Liver (tissue), 9 donors: ENCODE results near the gene VEPH1. TPM values are rescaled to one million over a fixed set of nuclear protein-coding genes. Genes with fewer than 3 reads are reported as not detected.

Experiments used
- DNase-seq: peaks from one replicate; pipeline ENCODE4 v3.0.0-alpha.2; 2017; ENCODE audit warnings: low spot score
- H3K27ac ChIP-seq, 2 donors: one replicate each; pipeline ENCODE4 v1.7.0; 2013; ENCODE audit warnings: inconsistent platforms in 2 of 2, low read length in 2 of 2, control low read depth in 1 of 2, low read depth in 1 of 2, mild to moderate bottlenecking in 1 of 2
- H3K27me3 ChIP-seq, 4 donors: one replicate each; pipeline versions ENCODE4 v1.6.1 to v1.7.0; 2013; ENCODE audit warnings: low read length in 3 of 4, inconsistent platforms in 1 of 4, mild to moderate bottlenecking in 1 of 4, moderate library complexity in 1 of 4; ENCODE audit not compliant: control insufficient read depth in 4 of 4, insufficient read depth in 4 of 4
- H3K36me3 ChIP-seq, 4 donors: one replicate each; pipeline versions ENCODE4 v1.6.1 to v1.7.0; 2013; ENCODE audit warnings: low read length in 3 of 4, mild to moderate bottlenecking in 3 of 4, low read depth in 1 of 4, moderate library complexity in 1 of 4; ENCODE audit not compliant: control insufficient read depth in 4 of 4, insufficient read depth in 3 of 4
- H3K4me1 ChIP-seq, 4 donors: one replicate each; pipeline versions ENCODE4 v1.6.1 to v1.7.0; 2013; ENCODE audit warnings: low read length in 3 of 4, mild to moderate bottlenecking in 3 of 4, moderate library complexity in 1 of 4; ENCODE audit not compliant: control insufficient read depth in 4 of 4, insufficient read depth in 4 of 4
- H3K4me3 ChIP-seq, 3 donors: one replicate each; pipeline versions ENCODE4 v1.6.1 to v1.7.0; 2013; ENCODE audit warnings: low read length in 3 of 3, control low read depth in 1 of 3, low read depth in 1 of 3, mild to moderate bottlenecking in 1 of 3
- H3K9ac ChIP-seq, 2 donors: one replicate each; pipeline ENCODE4 v1.7.0; 2013; ENCODE audit warnings: low read length in 2 of 2, mild to moderate bottlenecking in 2 of 2, moderate library complexity in 2 of 2, control low read depth in 1 of 2, low read depth in 1 of 2
- H3K9me3 ChIP-seq, 4 donors: one replicate each; pipeline versions ENCODE4 v1.6.1 to v1.7.0; 2013; ENCODE audit warnings: low read length in 3 of 4; ENCODE audit not compliant: control insufficient read depth in 4 of 4
- CTCF ChIP-seq: fragments of 150-350 bp; IDR thresholded peaks from 2 replicates; pipeline ENCODE4 v1.5.1; 2017; ENCODE audit warnings: improper control_type of control experiment, low read depth, low read length; ENCODE audit not compliant: missing input control
- EGR1 ChIP-seq, 2 donors: IDR thresholded peaks; 2 replicates each; pipeline ENCODE4 v1.6.1; 2016 to 2018; ENCODE audit warnings: antibody characterized with exemption in 2 of 2, low read depth in 2 of 2
- FOXA1 ChIP-seq: IDR thresholded peaks from 2 replicates; pipeline ENCODE4 v1.6.1; 2016; ENCODE audit warnings: antibody characterized with exemption
- FOXA2 ChIP-seq: IDR thresholded peaks from 2 replicates; pipeline ENCODE4 v1.6.1; 2016; ENCODE audit warnings: antibody characterized with exemption
- HNF4A ChIP-seq, 2 donors: conservative IDR thresholded peaks; 2 replicates each; pipeline ENCODE4 v1.6.1; 2016; ENCODE audit warnings: antibody characterized with exemption in 2 of 2, mild to moderate bottlenecking in 2 of 2
- HNF4G ChIP-seq: IDR thresholded peaks from 2 replicates; pipeline ENCODE4 v1.6.1; 2016; ENCODE audit warnings: antibody characterized with exemption
- JUND ChIP-seq, 2 donors: IDR thresholded peaks; 2 replicates each; pipeline ENCODE4 v1.6.1; 2016; ENCODE audit warnings: antibody characterized with exemption in 2 of 2
- MAX ChIP-seq: IDR thresholded peaks from 2 replicates; pipeline ENCODE4 v1.6.1; 2016; ENCODE audit warnings: antibody characterized with exemption
- RAD21 ChIP-seq, 2 donors: IDR thresholded peaks; 2 replicates each; pipeline ENCODE4 v1.6.1; 2016; ENCODE audit warnings: antibody characterized with exemption in 2 of 2, mild to moderate bottlenecking in 2 of 2
- RXRA ChIP-seq, 2 donors: IDR thresholded peaks; 2 replicates each; pipeline ENCODE4 v1.6.1; 2017 to 2018; ENCODE audit warnings: antibody characterized with exemption in 2 of 2, mild to moderate bottlenecking in 1 of 2
- SP1 ChIP-seq: IDR thresholded peaks from 2 replicates; pipeline ENCODE4 v1.6.1; 2018; ENCODE audit warnings: antibody characterized with exemption, mild to moderate bottlenecking
- TAF1 ChIP-seq: conservative IDR thresholded peaks from 2 replicates; pipeline ENCODE4 v1.6.1; 2016; ENCODE audit warnings: antibody characterized with exemption, mild to moderate bottlenecking
- YY1 ChIP-seq: IDR thresholded peaks from 2 replicates; pipeline ENCODE4 v1.6.1; 2016; ENCODE audit warnings: antibody characterized with exemption, mild to moderate bottlenecking
- ZBTB33 ChIP-seq: IDR thresholded peaks from 2 replicates; pipeline ENCODE4 v1.6.1; 2016; ENCODE audit warnings: antibody characterized with exemption
- WGBS: extraction: QIAGEN DNeasy Blood & Tissue Kit; methylation state at CpG from one replicate; pipeline ENCODE4 v1.1.7; 2013; 5-methylcytosine and 5-hydroxymethylcytosine counted together
- polyA plus RNA-seq, 2 donors: library from polyadenylated mRNA; stranded (reverse) in 1 of 2; unstranded in 1 of 2; fragments of 200-250 nt in 1 of 2; fragments of >200 nt in 1 of 2; fragmentation: Nextera tagmentation in 1 of 2; extraction: Ambion mirVana in 1 of 2; gene quantifications; one replicate each; pipeline versions ENCODE4 v1.2.1 to v1.2.3, GENCODE V29; 2013 to 2015
- total RNA-seq, 2 donors: library from RNA; depleted of rRNA; stranded (reverse); fragments of >200 nt; gene quantifications; one replicate each; pipeline ENCODE4 v1.2.3, GENCODE V29; 2014
- TF ChIP-seq, protein P1 (sequence below): IDR thresholded peaks from 2 replicates; pipeline ENCODE4 v1.6.1; 2016; ENCODE audit warnings: antibody characterized with exemption
- TF ChIP-seq, protein P2 (sequence below): IDR thresholded peaks from 2 replicates; pipeline ENCODE4 v1.6.1; 2016; ENCODE audit warnings: antibody characterized with exemption, mild to moderate bottlenecking
- donor health status: healthy.
- donor health status: healthy.
- donor health status: healthy.
- donor health status: healthy.
- donor health status: healthy.

VEPH1 gene
- total and polyA plus RNA-seq, 4 donors: 0.60 to 3.3 (median 1.2) TPM

DNA sequence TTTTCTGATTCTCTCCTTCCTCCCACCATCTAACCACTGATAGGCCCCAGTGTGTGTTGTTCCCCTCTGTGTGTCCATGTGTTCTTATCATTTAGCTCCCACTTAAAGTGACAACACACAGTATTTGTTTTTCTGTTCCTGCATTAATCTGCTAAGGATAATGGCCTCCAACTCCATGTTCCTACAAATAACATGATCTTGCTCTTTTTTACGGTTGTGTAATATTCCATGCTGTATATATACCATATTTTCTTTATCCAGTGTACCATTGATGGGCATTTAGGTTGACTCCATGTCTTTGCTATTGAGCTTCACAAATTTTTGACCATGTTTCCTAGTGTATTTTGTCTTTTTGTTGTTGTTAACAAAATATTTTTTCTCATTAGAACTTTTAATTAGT lies 30.6 kb downstream of the VEPH1 start:
- Histone ChIP-seq H3K27me3 (peaks cover 0 to 2% (median 0%) of the 10 kb centered on the region in 4 donors), H3K27ac (no peak overlapping the region)
- 92% methylated on average over 1 of the region's 1 CpG for WGBS

DNA sequence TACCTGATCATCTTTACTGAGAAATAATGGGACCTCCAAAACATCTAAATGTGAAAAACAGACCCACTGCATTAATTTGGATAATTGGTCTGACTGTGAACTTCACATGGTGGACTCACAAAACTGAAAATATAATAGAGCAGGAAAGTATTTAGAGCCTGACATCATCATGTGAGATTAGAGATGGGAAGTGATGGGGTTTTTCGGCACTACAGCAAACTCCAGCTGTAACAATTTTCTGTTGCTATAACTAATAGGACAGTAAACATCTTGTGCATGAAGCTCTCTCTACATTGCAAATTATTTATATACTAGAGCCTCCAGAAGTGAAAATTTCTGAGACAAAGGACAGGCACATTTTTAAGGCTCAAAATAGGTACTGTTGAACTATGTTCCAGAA lies 32.2 kb downstream of the VEPH1 start:
- 75% methylated on average over 1 of the region's 1 CpG for WGBS
- Histone ChIP-seq H3K4me1 (no peaks in the 10 kb centered on the region), H3K27me3 (peaks cover 0 to 2% (median 0%) of the 10 kb centered on the region in 4 donors), H3K4me3 (no peak overlapping the region), H3K36me3 (no peaks in the 10 kb centered on the region), H3K9me3 (no peaks in the 10 kb centered on the region), H3K27ac (no peak overlapping the region), H3K9ac (no peak overlapping the region)
- DNase-seq: no peak
- TF ChIP-seq JUND (IDR thresholded peaks at IDR 0.05) (no peak), RXRA (IDR thresholded peaks at IDR 0.05) (no peak), EGR1 (IDR thresholded peaks at IDR 0.05; ENCODE audit: low read depth in 2 of 2) (no peak), MAX (no peak)

More for the DNA sequence above, 30.6 kb downstream of the VEPH1 start:
- no peak overlapping the region for H3K9ac ChIP-seq
- H3K36me3 ChIP-seq: no peaks in the 10 kb centered on the region
- DNase-seq: no peak
- H3K4me1 ChIP-seq: no peaks in the 10 kb centered on the region
- H3K4me3 ChIP-seq: no peak overlapping the region
- TF ChIP-seq, protein P1, sequence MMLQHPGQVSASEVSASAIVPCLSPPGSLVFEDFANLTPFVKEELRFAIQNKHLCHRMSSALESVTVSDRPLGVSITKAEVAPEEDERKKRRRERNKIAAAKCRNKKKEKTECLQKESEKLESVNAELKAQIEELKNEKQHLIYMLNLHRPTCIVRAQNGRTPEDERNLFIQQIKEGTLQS: no peak
- TF ChIP-seq FOXA1 (no peak), RXRA (IDR thresholded peaks at IDR 0.05) (no peak)
- TF ChIP-seq, protein P2, sequence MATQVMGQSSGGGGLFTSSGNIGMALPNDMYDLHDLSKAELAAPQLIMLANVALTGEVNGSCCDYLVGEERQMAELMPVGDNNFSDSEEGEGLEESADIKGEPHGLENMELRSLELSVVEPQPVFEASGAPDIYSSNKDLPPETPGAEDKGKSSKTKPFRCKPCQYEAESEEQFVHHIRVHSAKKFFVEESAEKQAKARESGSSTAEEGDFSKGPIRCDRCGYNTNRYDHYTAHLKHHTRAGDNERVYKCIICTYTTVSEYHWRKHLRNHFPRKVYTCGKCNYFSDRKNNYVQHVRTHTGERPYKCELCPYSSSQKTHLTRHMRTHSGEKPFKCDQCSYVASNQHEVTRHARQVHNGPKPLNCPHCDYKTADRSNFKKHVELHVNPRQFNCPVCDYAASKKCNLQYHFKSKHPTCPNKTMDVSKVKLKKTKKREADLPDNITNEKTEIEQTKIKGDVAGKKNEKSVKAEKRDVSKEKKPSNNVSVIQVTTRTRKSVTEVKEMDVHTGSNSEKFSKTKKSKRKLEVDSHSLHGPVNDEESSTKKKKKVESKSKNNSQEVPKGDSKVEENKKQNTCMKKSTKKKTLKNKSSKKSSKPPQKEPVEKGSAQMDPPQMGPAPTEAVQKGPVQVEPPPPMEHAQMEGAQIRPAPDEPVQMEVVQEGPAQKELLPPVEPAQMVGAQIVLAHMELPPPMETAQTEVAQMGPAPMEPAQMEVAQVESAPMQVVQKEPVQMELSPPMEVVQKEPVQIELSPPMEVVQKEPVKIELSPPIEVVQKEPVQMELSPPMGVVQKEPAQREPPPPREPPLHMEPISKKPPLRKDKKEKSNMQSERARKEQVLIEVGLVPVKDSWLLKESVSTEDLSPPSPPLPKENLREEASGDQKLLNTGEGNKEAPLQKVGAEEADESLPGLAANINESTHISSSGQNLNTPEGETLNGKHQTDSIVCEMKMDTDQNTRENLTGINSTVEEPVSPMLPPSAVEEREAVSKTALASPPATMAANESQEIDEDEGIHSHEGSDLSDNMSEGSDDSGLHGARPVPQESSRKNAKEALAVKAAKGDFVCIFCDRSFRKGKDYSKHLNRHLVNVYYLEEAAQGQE: no peak
- H3K9me3 ChIP-seq: no peaks in the 10 kb centered on the region

- Histone ChIP-seq H3K4me1 (no peaks in the 10 kb centered on the region), H3K27ac (no peak overlapping the region), H3K4me3 (no peak overlapping the region), H3K9me3 (no peaks in the 10 kb centered on the region), H3K27me3 (peaks cover 0 to 2% (median 0%) of the 10 kb centered on the region in 4 donors), H3K36me3 (no peaks in the 10 kb centered on the region), H3K9ac (no peak overlapping the region)
- WGBS: 81% methylated on average over 7 of the region's 7 CpGs
- DNase-seq: no peak
- TF ChIP-seq JUND (IDR thresholded peaks at IDR 0.05) (no peak), FOXA1 (no peak), HNF4G (no peak), RAD21 (IDR thresholded peaks at IDR 0.05) (no peak), EGR1 (IDR thresholded peaks at IDR 0.05; ENCODE audit: low read depth in 2 of 2) (no peak), CTCF (no peak), RXRA (IDR thresholded peaks at IDR 0.05) (no peak), MAX (no peak), ZBTB33 (no peak), HNF4A (conservative IDR thresholded peaks at IDR 0.05) (no peak), FOXA2 (no peak), YY1 (no peak), TAF1 (no peak), SP1 (no peak)
- TF ChIP-seq, protein P1: no peak
These were observed 33.5 kb downstream of the VEPH1 start for GRCh38 chr3:157469561-157470294.
